Esophagus muscularis mucosa (tissue), 3 donors: ENCODE data around the gene EML6.

Experiments
- POLR2A ChIP-seq: fragments of 450-650 bp; IDR thresholded peaks from one replicate; pipeline ENCODE4 v1.6.1; 2017; ENCODE audit warnings: antibody characterized with exemption, moderate library complexity, mild to moderate bottlenecking, low read depth
- TF ChIP-seq, protein P1 (sequence below), 3 experiments: fragments of 200-600 bp in 2 of 3; fragments of 450-650 bp in 1 of 3; sonication (generic) in 2 of 3; IDR thresholded peaks; one replicate each; pipeline ENCODE4 v1.5.1; 2017 to 2019; ENCODE audit warnings: antibody characterized with exemption in 3 of 3, mild to moderate bottlenecking in 2 of 3, moderate library complexity in 1 of 3

DNA sequence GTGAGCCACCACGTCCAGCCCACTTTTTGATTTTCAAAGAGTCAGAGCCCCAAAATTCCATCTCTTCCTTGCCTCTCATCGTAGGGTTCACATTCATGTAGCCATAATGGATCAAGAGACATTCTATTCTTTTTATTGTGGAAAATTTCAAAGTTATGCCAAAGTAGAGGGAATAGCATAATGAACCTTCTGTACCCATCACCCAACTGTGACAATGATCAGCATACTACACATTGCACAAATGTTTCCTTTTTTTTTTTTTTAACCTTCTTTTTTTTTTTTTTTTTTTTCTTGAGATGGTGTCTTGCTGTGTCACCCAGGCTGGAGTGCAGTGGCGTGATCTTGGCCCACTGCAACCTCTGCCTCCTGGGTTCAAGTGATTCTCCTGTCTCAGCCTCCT, 162.4 kb downstream of the EML6 start:
- TF ChIP-seq, protein P1, sequence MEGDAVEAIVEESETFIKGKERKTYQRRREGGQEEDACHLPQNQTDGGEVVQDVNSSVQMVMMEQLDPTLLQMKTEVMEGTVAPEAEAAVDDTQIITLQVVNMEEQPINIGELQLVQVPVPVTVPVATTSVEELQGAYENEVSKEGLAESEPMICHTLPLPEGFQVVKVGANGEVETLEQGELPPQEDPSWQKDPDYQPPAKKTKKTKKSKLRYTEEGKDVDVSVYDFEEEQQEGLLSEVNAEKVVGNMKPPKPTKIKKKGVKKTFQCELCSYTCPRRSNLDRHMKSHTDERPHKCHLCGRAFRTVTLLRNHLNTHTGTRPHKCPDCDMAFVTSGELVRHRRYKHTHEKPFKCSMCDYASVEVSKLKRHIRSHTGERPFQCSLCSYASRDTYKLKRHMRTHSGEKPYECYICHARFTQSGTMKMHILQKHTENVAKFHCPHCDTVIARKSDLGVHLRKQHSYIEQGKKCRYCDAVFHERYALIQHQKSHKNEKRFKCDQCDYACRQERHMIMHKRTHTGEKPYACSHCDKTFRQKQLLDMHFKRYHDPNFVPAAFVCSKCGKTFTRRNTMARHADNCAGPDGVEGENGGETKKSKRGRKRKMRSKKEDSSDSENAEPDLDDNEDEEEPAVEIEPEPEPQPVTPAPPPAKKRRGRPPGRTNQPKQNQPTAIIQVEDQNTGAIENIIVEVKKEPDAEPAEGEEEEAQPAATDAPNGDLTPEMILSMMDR (IDR thresholded peaks at IDR 0.05) = no peak
- no peak for TF ChIP-seq POLR2A
